ENCODE results near the gene STON2. TPM values are rescaled to one million over a fixed set of nuclear protein-coding genes. Genes with fewer than 3 reads are reported as not detected.
"Not testable (repeated sequence)": the region's sequence is repeated elsewhere in the genome, so short reads cannot be mapped to it uniquely, and the experiment has no call there.

The STON2 gene
- total and polyA plus RNA-seq, 7 donors, result 4.8 to 147 (median 37.4) TPM

- Histone ChIP-seq H3K9me3 (no peaks in the 10 kb centered on the region), H3K4me3 (no peak overlapping the region), H3K27ac (no peak overlapping the region), H3K4me1 (no peaks in the 10 kb centered on the region), H3K36me3 (ENCODE audit: insufficient read depth in 1 of 2, low read depth in 1 of 2) (no peaks in the 10 kb centered on the region), H3K27me3 (ENCODE audit: insufficient read depth in 3 of 3, low read length in 2 of 3) (no peaks in the 10 kb centered on the region)
- WGBS, 3 donors, result 29 to 35% (median 31%) methylated on average over 1 of the region's 1 CpG
- DNase-seq (no peak), ATAC-seq (no peak)
- intact Hi-C loops (cut with DNase I), result no loop called here
- no peak for TF ChIP-seq CTCF (IDR thresholded peaks at IDR 0.05)
Observed at GRCh38 chr14:81245771-81246170, 154.4 kb downstream of the STON2 start.

GRCh38 chr14:81244431-81244830 is 155.7 kb downstream of the STON2 start:
- ATAC-seq; H3K4me1 ChIP-seq; H3K36me3 ChIP-seq (ENCODE audit: insufficient read depth in 1 of 2, low read depth in 1 of 2); DNase-seq; intact Hi-C loops (cut with DNase I); H3K27ac ChIP-seq; H3K4me3 ChIP-seq; H3K9me3 ChIP-seq; H3K27me3 ChIP-seq (ENCODE audit: insufficient read depth in 3 of 3, low read length in 2 of 3): not testable (repeated sequence)
- WGBS, 3 donors, result 92 to 96% (median 92%) methylated on average over 10 to 28 of the region's 28 CpGs

- no peaks in the 10 kb centered on the region for H3K9me3 ChIP-seq
- H3K27me3 ChIP-seq (ENCODE audit: insufficient read depth in 3 of 3, low read length in 2 of 3), result no peaks in the 10 kb centered on the region
- WGBS, 3 donors, result 83 to 93% (median 89%) methylated on average over 2 of the region's 2 CpGs
- H3K4me1 ChIP-seq, result no peaks in the 10 kb centered on the region
- H3K27ac ChIP-seq, result no peak overlapping the region
- ATAC-seq (no peak), DNase-seq (no peak)
- no peak overlapping the region for H3K4me3 ChIP-seq
- no peaks in the 10 kb centered on the region for H3K36me3 ChIP-seq (ENCODE audit: insufficient read depth in 1 of 2, low read depth in 1 of 2)
- intact Hi-C loops (cut with DNase I), result no loop called here
- no peak for TF ChIP-seq CTCF (IDR thresholded peaks at IDR 0.05)
Observed at GRCh38 chr14:81243499-81243898, 156.6 kb downstream of the STON2 start.

- intact Hi-C loops (cut with DNase I); H3K4me3 ChIP-seq; H3K27ac ChIP-seq; H3K27me3 ChIP-seq (ENCODE audit: insufficient read depth in 3 of 3, low read length in 2 of 3); H3K4me1 ChIP-seq; ATAC-seq; DNase-seq; H3K36me3 ChIP-seq (ENCODE audit: insufficient read depth in 1 of 2, low read depth in 1 of 2); H3K9me3 ChIP-seq: not testable (repeated sequence)
- 70 to 81% (median 79%) methylated on average over 2 of the region's 2 CpGs for WGBS, 3 donors
Observed at GRCh38 chr14:81236849-81237248, 163.3 kb downstream of the STON2 start.

- no peaks in the 10 kb centered on the region for H3K4me1 ChIP-seq
- no peak overlapping the region for H3K27ac ChIP-seq
- H3K9me3 ChIP-seq, result no peaks in the 10 kb centered on the region
- TF ChIP-seq CTCF (IDR thresholded peaks at IDR 0.05), result no peak
- WGBS, 3 donors, result 94 to 96% (median 95%) methylated on average over 15 to 20 of the region's 20 CpGs
- no peaks in the 10 kb centered on the region for H3K36me3 ChIP-seq (ENCODE audit: insufficient read depth in 1 of 2, low read depth in 1 of 2)
- H3K4me3 ChIP-seq, result no peak overlapping the region
- intact Hi-C loops (cut with DNase I), result no loop called here
- DNase-seq (no peak), ATAC-seq (no peak)
- no peaks in the 10 kb centered on the region for H3K27me3 ChIP-seq (ENCODE audit: insufficient read depth in 3 of 3, low read length in 2 of 3)
Observed at GRCh38 chr14:81236138-81236537, 164.0 kb downstream of the STON2 start.

GRCh38 chr14:81235096-81235495 is 165.0 kb downstream of the STON2 start:
- intact Hi-C loops (cut with DNase I), result no loop called here
- Histone ChIP-seq H3K27me3 (ENCODE audit: insufficient read depth in 3 of 3, low read length in 2 of 3) (no peaks in the 10 kb centered on the region), H3K27ac (no peak overlapping the region), H3K36me3 (ENCODE audit: insufficient read depth in 1 of 2, low read depth in 1 of 2) (no peaks in the 10 kb centered on the region), H3K4me3 (no peak overlapping the region), H3K9me3 (no peaks in the 10 kb centered on the region), H3K4me1 (no peaks in the 10 kb centered on the region)
- 62 to 66% (median 63%) methylated on average over 2 of the region's 2 CpGs for WGBS, 3 donors
- no peak for DNase-seq
- no peak for TF ChIP-seq CTCF (IDR thresholded peaks at IDR 0.05)
- no peak for ATAC-seq
